Breast epithelium (tissue), 3 donors: ENCODE results near the gene PRPH2.

Experiments used
- POLR2A ChIP-seq: fragments of 450-650 bp; IDR thresholded peaks from one replicate; pipeline ENCODE4 v1.6.1; 2016; ENCODE audit warnings: antibody characterized with exemption, mild to moderate bottlenecking, moderate library complexity
- TF ChIP-seq, protein P1 (sequence below), 3 donors: fragments of 450-650 bp; IDR thresholded peaks; one replicate each; pipeline ENCODE4 v1.5.1; 2016 to 2017; ENCODE audit warnings: antibody characterized with exemption in 3 of 3, mild to moderate bottlenecking in 3 of 3, moderate library complexity in 3 of 3

DNA sequence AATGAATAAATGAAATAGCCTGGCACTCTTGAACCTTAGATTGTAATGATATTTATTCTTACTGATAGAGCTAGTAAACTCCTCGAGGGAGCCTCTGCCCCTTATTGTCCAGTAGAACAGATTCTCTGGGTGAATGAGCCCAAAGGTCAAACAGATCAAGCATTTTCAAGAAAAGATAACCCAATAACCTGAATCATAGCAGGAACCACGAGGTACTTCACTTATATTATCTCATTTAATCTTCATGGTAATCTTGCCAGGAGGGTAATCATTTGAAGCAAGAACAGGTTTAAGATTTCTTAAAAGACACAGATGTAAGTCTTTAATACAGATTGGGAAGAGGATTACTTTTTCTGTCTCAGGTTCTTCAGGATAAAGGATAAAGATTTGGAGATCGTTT is 40.6 kb upstream of the PRPH2 start:
- TF ChIP-seq, protein P1, sequence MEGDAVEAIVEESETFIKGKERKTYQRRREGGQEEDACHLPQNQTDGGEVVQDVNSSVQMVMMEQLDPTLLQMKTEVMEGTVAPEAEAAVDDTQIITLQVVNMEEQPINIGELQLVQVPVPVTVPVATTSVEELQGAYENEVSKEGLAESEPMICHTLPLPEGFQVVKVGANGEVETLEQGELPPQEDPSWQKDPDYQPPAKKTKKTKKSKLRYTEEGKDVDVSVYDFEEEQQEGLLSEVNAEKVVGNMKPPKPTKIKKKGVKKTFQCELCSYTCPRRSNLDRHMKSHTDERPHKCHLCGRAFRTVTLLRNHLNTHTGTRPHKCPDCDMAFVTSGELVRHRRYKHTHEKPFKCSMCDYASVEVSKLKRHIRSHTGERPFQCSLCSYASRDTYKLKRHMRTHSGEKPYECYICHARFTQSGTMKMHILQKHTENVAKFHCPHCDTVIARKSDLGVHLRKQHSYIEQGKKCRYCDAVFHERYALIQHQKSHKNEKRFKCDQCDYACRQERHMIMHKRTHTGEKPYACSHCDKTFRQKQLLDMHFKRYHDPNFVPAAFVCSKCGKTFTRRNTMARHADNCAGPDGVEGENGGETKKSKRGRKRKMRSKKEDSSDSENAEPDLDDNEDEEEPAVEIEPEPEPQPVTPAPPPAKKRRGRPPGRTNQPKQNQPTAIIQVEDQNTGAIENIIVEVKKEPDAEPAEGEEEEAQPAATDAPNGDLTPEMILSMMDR (IDR thresholded peaks at IDR 0.05), result no peak
- TF ChIP-seq POLR2A, result no peak
